H1 (cell line): Measurements from ENCODE around the gene BCAS1. TPM values are rescaled to one million over a fixed set of nuclear protein-coding genes. Genes with fewer than 3 reads are reported as not detected.

Source experiments
- CHD7 ChIP-seq: fragments of 300-600 bp; sonication (generic); IDR thresholded peaks from 2 replicates; pipeline ENCODE4 v1.7.1; 2012; ENCODE audit warnings: low read length, moderate library complexity, mild to moderate bottlenecking, inconsistent platforms; ENCODE audit not compliant: insufficient replicate concordance
- CTCF ChIP-seq, 3 experiments: IDR thresholded peaks; 1 replicate in 2 of 3; 2 replicates in 1 of 3; pipeline versions ENCODE4 v1.5.1 to v1.6.1; 2011; ENCODE audit warnings: low read length in 3 of 3, mild to moderate bottlenecking in 3 of 3, inconsistent platforms in 2 of 3, low read depth in 1 of 3, moderate library complexity in 1 of 3; ENCODE audit not compliant: insufficient read depth in 1 of 3; ENCODE audit errors: control extremely low read depth in 1 of 3
- HDAC2 ChIP-seq, 2 experiments: fragments of 300-600 bp in 1 of 2; sonication (generic) in 1 of 2; IDR thresholded peaks; 2 replicates each; pipeline ENCODE4 v1.6.1; 2011 to 2012; ENCODE audit warnings: low read depth in 2 of 2, low read length in 2 of 2, mild to moderate bottlenecking in 2 of 2, moderate library complexity in 2 of 2, borderline replicate concordance in 1 of 2, inconsistent platforms in 1 of 2
- MAX ChIP-seq: IDR thresholded peaks from 2 replicates; pipeline ENCODE4 v1.6.1; 2012; ENCODE audit warnings: inconsistent platforms
- NANOG ChIP-seq: IDR thresholded peaks from 2 replicates; pipeline ENCODE4 v1.6.1; 2011; ENCODE audit warnings: low read length, low read depth, mild to moderate bottlenecking, inconsistent platforms; ENCODE audit not compliant: insufficient read depth, poor library complexity, severe bottlenecking
- SIN3A ChIP-seq, 2 experiments: IDR thresholded peaks in 1 of 2; conservative IDR thresholded peaks in 1 of 2; 2 replicates each; pipeline ENCODE4 v1.6.1; 2011 to 2012; ENCODE audit warnings: low read length in 2 of 2, improper control_type of control experiment in 1 of 2, low read depth in 1 of 2, mild to moderate bottlenecking in 1 of 2
- polyA plus RNA-seq, 7 experiments: library from polyadenylated mRNA; depleted of rRNA in 3 of 7; stranded (reverse) in 5 of 7; unstranded in 2 of 7; fragments of >200 nt in 5 of 7; fragments of 200-250 nt in 2 of 7; gene quantifications; 1 replicate in 5 of 7; 2 replicates in 1 of 7; 4 replicates in 1 of 7; pipeline versions ENCODE4 v1.2.1 to v1.2.3, GENCODE V29; 2011 to 2013; ENCODE audit warnings: missing spikeins in 2 of 7, mixed read lengths in 2 of 7
- total RNA-seq: library from RNA; stranded (reverse); fragmentation: NEBNext Ultra II Directional; extraction: Animal tissue kit (Norgen Biotek cat#: 25700); gene quantifications from 2 replicates; pipeline ENCODE4 v1.2.1, GENCODE V29; 2021

BCAS1 gene
- total and polyA plus RNA-seq, 2 of the 8 experiments (the other 6 are each of a cell fraction or from before 2014, with no cell fraction given), result 0.06 to 0.19 TPM

GRCh38 chr20:53927990-53928389, 142.4 kb downstream of the BCAS1 start (continued):
- no peak for TF ChIP-seq CHD7
- TF ChIP-seq CTCF (IDR thresholded peaks at IDR 0.05; ENCODE audit: control extremely low read depth in 1 of 3, insufficient read depth in 1 of 3, low read depth in 1 of 3, low read length in 3 of 3), result no peak
- no peak for TF ChIP-seq NANOG
- no peak for TF ChIP-seq HDAC2 (IDR thresholded peaks at IDR 0.05; ENCODE audit: borderline replicate concordance in 1 of 2, low read depth in 2 of 2, low read length in 2 of 2)
- TF ChIP-seq SIN3A (conservative IDR thresholded peaks at IDR 0.05 in 1 of 2, IDR thresholded peaks at IDR 0.05 in 1 of 2; ENCODE audit: low read depth in 1 of 2, low read length in 2 of 2), result no peak
- TF ChIP-seq MAX, result no peak
